HG03558 (cell line): Measurements from ENCODE around the gene HFM1.

ENCODE experiments used
- ATAC-seq: cut with Tn5 transposase; IDR thresholded peaks from one replicate; pipeline ENCODE4 v1.9.1; 2021; ENCODE audit warnings: moderate number of reproducible peaks; ENCODE audit not compliant: unreplicated experiment; ENCODE audit errors: extremely low read depth

Gene HFM1

DNA sequence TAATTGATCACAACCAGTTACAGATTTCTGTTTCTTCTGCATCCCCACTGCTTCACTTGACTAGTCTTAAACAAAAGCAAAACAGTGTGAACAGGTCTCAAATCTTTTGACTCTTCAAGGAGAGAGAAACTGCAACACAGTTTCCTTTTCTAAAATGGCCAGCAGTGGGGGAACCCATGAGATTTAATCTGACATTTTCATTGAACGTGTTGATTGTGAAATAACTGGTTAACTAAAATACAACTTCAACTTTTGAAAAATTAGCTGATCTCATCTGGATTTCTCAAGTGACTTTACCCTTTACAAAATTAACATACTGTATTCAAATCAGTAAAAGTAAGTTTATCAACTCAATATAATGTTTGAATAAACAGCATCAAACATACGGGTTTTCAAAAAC is 143.0 kb downstream of the HFM1 start:
- ATAC-seq: no peak

DNA sequence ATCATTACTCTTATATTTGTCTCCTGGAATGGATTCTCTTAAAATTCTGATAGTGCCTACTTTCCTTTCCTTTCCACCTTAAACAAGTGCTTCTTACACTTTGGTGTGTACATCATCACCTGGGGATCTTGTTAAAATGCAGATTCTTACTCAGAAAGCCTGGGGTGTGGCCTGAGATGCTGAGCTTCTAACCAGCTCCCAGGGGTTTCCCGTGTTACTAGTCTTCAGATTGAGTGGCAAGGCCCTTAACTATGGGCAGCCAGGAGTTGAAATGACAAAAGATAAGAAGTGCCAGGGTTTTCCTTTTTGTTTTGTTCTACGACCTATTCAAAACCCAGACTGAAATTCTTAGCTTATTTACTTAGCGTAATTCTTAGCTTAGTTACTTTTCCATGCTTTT is 159.2 kb downstream of the HFM1 start:
- no peak for ATAC-seq

GRCh38 chr1:91244737-91245136 is 159.9 kb downstream of the HFM1 start:
- no peak for ATAC-seq

DNA sequence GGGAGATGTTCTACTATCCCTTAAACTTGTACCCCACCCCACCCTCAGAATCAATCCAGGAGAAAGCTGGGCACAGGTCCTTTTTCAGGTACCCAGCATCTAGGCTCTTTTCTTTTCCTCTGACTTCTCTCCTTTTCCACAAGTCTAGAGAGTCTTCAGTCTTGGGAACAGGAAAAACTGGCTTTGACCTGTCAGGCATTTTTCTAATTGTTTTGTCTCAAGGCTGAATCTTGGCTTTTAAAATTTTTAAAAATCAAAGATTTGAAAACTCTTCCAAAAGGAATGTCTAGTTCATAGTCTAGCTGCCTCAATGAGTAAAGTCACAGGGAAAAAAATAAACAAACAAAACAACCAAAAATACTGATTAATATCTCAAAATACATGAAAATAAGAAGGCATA is 161.5 kb downstream of the HFM1 start:
- ATAC-seq: no peak

DNA sequence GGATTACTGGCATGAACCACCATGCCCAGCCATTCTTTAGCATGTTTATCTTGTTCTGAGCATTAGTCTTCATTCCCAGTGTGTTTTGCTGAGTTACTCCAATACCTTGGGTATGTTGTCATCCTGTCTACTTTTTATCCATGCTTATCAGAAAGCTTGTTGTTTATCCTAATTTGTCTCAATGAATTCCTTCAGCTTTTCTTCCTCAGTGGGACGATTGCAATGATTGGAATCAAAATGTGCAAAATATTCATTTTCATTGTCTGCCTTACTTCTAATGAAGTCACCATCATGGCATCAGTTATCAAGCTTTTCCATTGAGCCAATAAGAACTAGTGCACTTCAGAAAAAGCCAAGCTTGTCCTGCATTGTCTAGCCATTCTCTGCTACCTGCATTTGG is 170.5 kb downstream of the HFM1 start:
- ATAC-seq: no peak

- no peak for ATAC-seq
Measured at GRCh38 chr1:91226741-91227140, 177.9 kb downstream of the HFM1 start.

DNA sequence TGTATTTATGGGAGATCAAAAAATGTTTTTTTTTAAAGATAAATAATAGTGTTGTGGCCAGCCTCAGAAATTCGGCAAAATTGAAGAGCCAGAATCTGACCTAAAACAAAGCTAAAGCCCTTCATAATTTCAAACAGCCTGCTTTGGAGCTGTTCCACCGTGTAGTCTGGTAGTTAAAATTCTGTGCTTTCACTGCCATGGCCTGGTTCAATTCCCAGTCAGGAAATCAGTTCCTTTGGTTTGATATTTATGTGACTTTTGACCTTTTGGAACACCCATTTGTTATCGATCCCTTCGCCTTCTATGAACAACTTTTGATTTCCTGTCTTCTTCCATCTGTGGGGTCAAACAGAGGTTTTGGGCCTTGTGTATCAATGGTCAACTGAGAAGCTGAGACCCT is 179.8 kb downstream of the HFM1 start:
- ATAC-seq: no peak

GRCh38 chr1:91221017-91221416 is 183.6 kb downstream of the HFM1 start:
- no peak for ATAC-seq

- ATAC-seq: no peak
Measured at GRCh38 chr1:91217911-91218310, 186.7 kb downstream of the HFM1 start.
